NCI-H748 (cell line): ENCODE data around the gene HS6ST2.

Experiments used
- DNase-seq: peaks from one replicate; lab custom pipeline; 2025; ENCODE audit not compliant: unreplicated experiment; lab: John Stamatoyannopoulos, UW

HS6ST2 gene

GRCh38 chrX:132807411-132808030 lies 150.9 kb downstream of the HS6ST2 start:
- DNase-seq, result no peak

- no peak for DNase-seq
These were observed 156.4 kb downstream of the HS6ST2 start for GRCh38 chrX:132802033-132802432.

- DNase-seq, result no peak
These were observed 163.2 kb downstream of the HS6ST2 start for GRCh38 chrX:132795181-132795580.

- DNase-seq, result no peak
These were observed 166.7 kb downstream of the HS6ST2 start for GRCh38 chrX:132791714-132792113.

- DNase-seq, result no peak
These were observed 168.1 kb downstream of the HS6ST2 start for GRCh38 chrX:132790329-132790728.

- DNase-seq, result no peak
These were observed 172.2 kb downstream of the HS6ST2 start for GRCh38 chrX:132786217-132786616.

GRCh38 chrX:132778917-132779316 lies 179.5 kb downstream of the HS6ST2 start:
- no peak for DNase-seq

- no peak for DNase-seq
These were observed 181.8 kb downstream of the HS6ST2 start for GRCh38 chrX:132776486-132777210.

- no peak for DNase-seq
These were observed 183.1 kb downstream of the HS6ST2 start for GRCh38 chrX:132775263-132775823.

- no peak for DNase-seq
These were observed 184.3 kb downstream of the HS6ST2 start for GRCh38 chrX:132774010-132774714.

- no peak for DNase-seq
These were observed 188.8 kb downstream of the HS6ST2 start for GRCh38 chrX:132769609-132770008.

- DNase-seq, result no peak
These were observed 192.0 kb downstream of the HS6ST2 start for GRCh38 chrX:132766452-132766851.

GRCh38 chrX:132763528-132763927 lies 194.9 kb downstream of the HS6ST2 start:
- DNase-seq, result no peak

- no peak for DNase-seq
These were observed 199.7 kb downstream of the HS6ST2 start for GRCh38 chrX:132758759-132759158.

- DNase-seq, result no peak
These were observed 201.3 kb downstream of the HS6ST2 start for GRCh38 chrX:132757066-132757623.

- DNase-seq, result no peak
These were observed 202.0 kb downstream of the HS6ST2 start for GRCh38 chrX:132756439-132756838.

GRCh38 chrX:132751063-132751690 lies 207.3 kb downstream of the HS6ST2 start:
- DNase-seq, result peak; percentile 49

GRCh38 chrX:132750331-132751062 lies 207.9 kb downstream of the HS6ST2 start:
- DNase-seq, result no peak

- no peak for DNase-seq
These were observed 209.0 kb downstream of the HS6ST2 start for GRCh38 chrX:132749406-132749805.

- no peak for DNase-seq
These were observed 209.5 kb downstream of the HS6ST2 start for GRCh38 chrX:132748909-132749308.
